Endothelial cell of umbilical vein (primary cell): ENCODE measurements around the gene WNT6. TPM values are rescaled to one million over a fixed set of nuclear protein-coding genes. Genes with fewer than 3 reads are reported as not detected.

Experiments used
- BruUV-seq: library from RNA; stranded (reverse); fragments of 400-500 nt; replicated peaks from 2 replicates; lab custom pipeline; 2021; lab: Mats Ljungman, UMichigan
- CTCF ChIA-PET: fragments of 300-600, 350-600 bp; sonication (Branson Sonifier 250); formaldehyde crosslinking; loops from one replicate; lab custom pipeline; 2021; ENCODE audit warnings: antibody characterized with exemption, inconsistent platforms; lab: Charles Lee
- POLR2A ChIA-PET: fragments of 300-600, 350-600 bp; sonication (Branson Sonifier 250); formaldehyde crosslinking; loops from one replicate; lab custom pipeline; 2021; ENCODE audit warnings: antibody characterized with exemption, inconsistent platforms; lab: Charles Lee
- DNase-seq: peaks from one replicate; pipeline ENCODE4 v3.0.0-alpha.2; 2011; ENCODE audit warnings: low read depth, low spot score
- FAIRE-seq: peaks from 2 replicates; lab custom pipeline; 2011; peaks lifted over from hg19 to GRCh38; lab: Jason Lieb, UNC
- H2AFZ ChIP-seq: 2 replicates; pipeline ENCODE4 v1.6.0; 2012; ENCODE audit warnings: low read depth, low read length, control low read depth, inconsistent platforms
- H3K27ac ChIP-seq: 2 replicates; pipeline ENCODE4 v1.5.1; 2011; ENCODE audit warnings: low read depth, mild to moderate bottlenecking, control low read depth, low read length, moderate library complexity; ENCODE audit not compliant: insufficient read depth
- H3K27me3 ChIP-seq, 2 experiments: 2 replicates each; pipeline versions ENCODE4 v1.6.0 to v1.6.1; 2011; ENCODE audit warnings: low read length in 2 of 2, mixed read lengths in 1 of 2; ENCODE audit not compliant: control insufficient read depth in 2 of 2, insufficient read depth in 2 of 2
- H3K36me3 ChIP-seq, 2 experiments: 2 replicates in 1 of 2; 3 replicates in 1 of 2; pipeline ENCODE4 v1.5.1; 2011; ENCODE audit warnings: low read length in 2 of 2, mild to moderate bottlenecking in 1 of 2, moderate library complexity in 1 of 2; ENCODE audit not compliant: control insufficient read depth in 2 of 2, insufficient read depth in 2 of 2; ENCODE audit errors: extremely low read depth in 1 of 2
- H3K4me1 ChIP-seq: 3 replicates; pipeline ENCODE4 v1.5.1; 2011; ENCODE audit warnings: mild to moderate bottlenecking, low read length; ENCODE audit not compliant: control insufficient read depth, insufficient read depth; ENCODE audit errors: extremely low read depth
- H3K4me2 ChIP-seq: 2 replicates; pipeline ENCODE4 v1.6.1; 2011; ENCODE audit warnings: low read length, control low read depth, mixed read lengths; ENCODE audit not compliant: insufficient read depth
- H3K4me3 ChIP-seq, 3 experiments: fragments of 200-600 bp in 1 of 3; sonication (generic), shearing (Covaris generic) in 1 of 3; replicated peaks in 1 of 3; 2 replicates each; pipeline ENCODE4 v1.5.1; 2011 to 2016; ENCODE audit warnings: control low read depth in 3 of 3, low read length in 3 of 3, mild to moderate bottlenecking in 2 of 3, inconsistent platforms in 1 of 3, low read depth in 1 of 3, moderate library complexity in 1 of 3; ENCODE audit not compliant: insufficient read depth in 1 of 3
- H3K79me2 ChIP-seq: 2 replicates; pipeline ENCODE4 v1.6.0; 2012; ENCODE audit warnings: low read length, inconsistent platforms; ENCODE audit not compliant: control insufficient read depth, insufficient read depth
- H3K9ac ChIP-seq: replicated peaks from 2 replicates; pipeline ENCODE3; 2011; ENCODE audit warnings: low read length, control low read depth; ENCODE audit not compliant: insufficient read depth; ENCODE audit errors: extremely low read depth
- H3K9me1 ChIP-seq: replicated peaks from 3 replicates; pipeline ENCODE4 v1.6.0; 2011; ENCODE audit warnings: mild to moderate bottlenecking, low read length; ENCODE audit not compliant: control insufficient read depth, insufficient read depth; ENCODE audit errors: extremely low read depth
- H3K9me3 ChIP-seq: replicated peaks from 2 replicates; pipeline ENCODE4 v1.5.1; 2012; ENCODE audit warnings: low read length, inconsistent platforms; ENCODE audit not compliant: control insufficient read depth, insufficient read depth
- H4K20me1 ChIP-seq: replicated peaks from 2 replicates; pipeline ENCODE3; 2011; ENCODE audit warnings: mild to moderate bottlenecking, low read length; ENCODE audit not compliant: control insufficient read depth, insufficient read depth; ENCODE audit errors: extremely low read depth
- CTCF ChIP-seq, 2 donors: IDR thresholded peaks; 1 replicate in 1 of 2; 2 replicates in 1 of 2; pipeline ENCODE4 v1.5.1; 2011; ENCODE audit warnings: low read length in 2 of 2, mild to moderate bottlenecking in 2 of 2, moderate library complexity in 2 of 2, control low read depth in 1 of 2, inconsistent platforms in 1 of 2, low read depth in 1 of 2; ENCODE audit not compliant: insufficient read depth in 1 of 2; ENCODE audit errors: extremely low read depth in 1 of 2
- EZH2 ChIP-seq: IDR thresholded peaks from 2 replicates; pipeline ENCODE4 v1.6.1; 2012; ENCODE audit warnings: borderline replicate concordance, low read depth, mild to moderate bottlenecking, moderate library complexity, low read length, inconsistent platforms; ENCODE audit not compliant: severe bottlenecking
- FOS ChIP-seq: IDR thresholded peaks from 2 replicates; pipeline ENCODE4 v1.6.1; 2011; ENCODE audit warnings: mild to moderate bottlenecking, low read length, moderate library complexity, borderline replicate concordance; ENCODE audit not compliant: insufficient read depth
- GATA2 ChIP-seq: IDR thresholded peaks from 2 replicates; pipeline ENCODE4 v1.7.0; 2011; ENCODE audit warnings: low read depth, mild to moderate bottlenecking, moderate library complexity, mixed read lengths, low read length; ENCODE audit not compliant: insufficient read length, insufficient read depth
- JUN ChIP-seq: IDR thresholded peaks from 2 replicates; pipeline ENCODE4 v1.6.1; 2011; ENCODE audit warnings: borderline replicate concordance, low read depth; ENCODE audit not compliant: insufficient read length, insufficient read depth
- MAX ChIP-seq: IDR thresholded peaks from 2 replicates; pipeline ENCODE4 v1.6.1; 2011; ENCODE audit not compliant: insufficient read depth, insufficient read length
- MYC ChIP-seq: IDR thresholded peaks from one replicate; pipeline ENCODE4 v1.6.1; 2011; ENCODE audit warnings: mild to moderate bottlenecking, low read depth, low read length
- POLR2A ChIP-seq: IDR thresholded peaks from 2 replicates; pipeline ENCODE4 v1.6.1; 2012; ENCODE audit warnings: low read depth, mild to moderate bottlenecking, control low read depth, low read length
- POLR2AphosphoS5 ChIP-seq: IDR thresholded peaks from 2 replicates; pipeline ENCODE4 v1.6.1; 2012; ENCODE audit warnings: low read depth, mild to moderate bottlenecking, control low read depth, low read length, moderate library complexity; ENCODE audit not compliant: insufficient read depth
- dilution Hi-C: fragments of 300-500 bp; cut with MboI; formaldehyde crosslinking; loops from one replicate; pipeline ENCODE4 v1.15.0; 2019; ENCODE audit warnings: low sequenced_read_pairs; ENCODE audit not compliant: extremely low pct_ligation_motif_present
- intact Hi-C: fragments of 100-400 bp; cut with micrococcal nuclease; formaldehyde crosslinking; loops from one replicate; pipeline ENCODE4 v1.10.0; 2022
- polyA plus RNA-seq, 4 experiments: library from polyadenylated mRNA; depleted of rRNA in 3 of 4; stranded (reverse) in 3 of 4; unstranded in 1 of 4; fragments of >200 nt; gene quantifications; 2 replicates each; pipeline versions ENCODE4 v1.2.1 to v1.2.3, GENCODE V29; 2011 to 2012; ENCODE audit warnings: missing spikeins in 1 of 4
- total RNA-seq: library from RNA; stranded (reverse); gene quantifications from 2 replicates; pipeline ENCODE4 v1.2.3, GENCODE V29; 2021

Gene WNT6
- total and polyA plus RNA-seq, 2 donors (not counting 3 experiments of a cell fraction or from before 2014, with no cell fraction given), result not detected

DNA sequence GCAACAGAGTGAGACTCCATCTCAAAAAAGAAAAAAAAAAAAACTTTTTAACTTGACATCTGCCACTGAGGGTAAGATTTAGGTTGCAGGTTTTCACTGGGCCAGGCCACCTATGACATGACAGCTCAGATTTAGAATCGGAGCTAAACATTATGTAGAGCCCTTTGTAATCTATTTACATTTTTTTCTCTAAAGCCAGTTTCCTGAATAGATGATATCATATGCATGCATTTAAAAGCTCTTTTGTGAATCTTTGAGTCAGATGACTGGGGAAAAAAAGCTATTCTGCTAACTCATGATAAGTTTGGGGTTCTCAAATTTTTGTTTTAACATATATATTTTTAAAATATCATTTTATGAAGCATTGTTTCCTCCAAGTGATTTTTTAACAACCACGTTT is 49.3 kb upstream of the WNT6 start:
- POLR2A ChIA-PET, result no interaction called here
- TF ChIP-seq POLR2AphosphoS5, result no peak
- no peak for TF ChIP-seq EZH2
- TF ChIP-seq POLR2A, result no peak
- no peak for TF ChIP-seq CTCF (IDR thresholded peaks at IDR 0.05; ENCODE audit: extremely low read depth in 1 of 2, insufficient read depth in 1 of 2, low read depth in 1 of 2, low read length in 2 of 2)
- no peak for TF ChIP-seq FOS
- no peak for TF ChIP-seq JUN
- no peak for TF ChIP-seq GATA2
- no peak for TF ChIP-seq MYC
- TF ChIP-seq MAX, result no peak
- intact Hi-C loops, result no loop called here
- Histone ChIP-seq H3K36me3 (peaks cover 0 to 7% of the 10 kb centered on the region in 2 experiments), H3K27me3 (peaks cover 0 to 2% of the 10 kb centered on the region in 2 experiments), H3K4me2 (no peak overlapping the region), H3K27ac (no peak overlapping the region), H3K9me3 (no peaks in the 10 kb centered on the region), H3K4me3 (no peak overlapping the region), H4K20me1 (no peaks in the 10 kb centered on the region), H2AFZ (no peak overlapping the region), H3K4me1 (no peaks in the 10 kb centered on the region), H3K9me1 (no peaks in the 10 kb centered on the region), H3K9ac (no peak overlapping the region), H3K79me2 (no peaks in the 10 kb centered on the region)
- FAIRE-seq (peak; percentile 8), DNase-seq (peak; percentile 33)
- dilution Hi-C loops, result no loop called here
- CTCF ChIA-PET, result interaction anchor here (0.6 to 3.0 kb wide), 10 partner anchors 10 to 83 kb away, joined by 3 to 19 read pairs (median 3); no protein-coding TSS in a partner anchor
- BruUV-seq, result no TSS peak
